VCaP (cell line): ENCODE data around the gene PIAS1.

Experiments
- H3K27ac ChIP-seq: fragments of 450-650 bp; 2 replicates; pipeline ENCODE4 v1.5.1; 2017
- TF ChIP-seq, protein P1 (sequence below): fragments of 450-650 bp; conservative IDR thresholded peaks from 2 replicates; pipeline ENCODE4 v1.5.1; 2017; ENCODE audit warnings: mild to moderate bottlenecking, moderate library complexity

The PIAS1 gene

DNA sequence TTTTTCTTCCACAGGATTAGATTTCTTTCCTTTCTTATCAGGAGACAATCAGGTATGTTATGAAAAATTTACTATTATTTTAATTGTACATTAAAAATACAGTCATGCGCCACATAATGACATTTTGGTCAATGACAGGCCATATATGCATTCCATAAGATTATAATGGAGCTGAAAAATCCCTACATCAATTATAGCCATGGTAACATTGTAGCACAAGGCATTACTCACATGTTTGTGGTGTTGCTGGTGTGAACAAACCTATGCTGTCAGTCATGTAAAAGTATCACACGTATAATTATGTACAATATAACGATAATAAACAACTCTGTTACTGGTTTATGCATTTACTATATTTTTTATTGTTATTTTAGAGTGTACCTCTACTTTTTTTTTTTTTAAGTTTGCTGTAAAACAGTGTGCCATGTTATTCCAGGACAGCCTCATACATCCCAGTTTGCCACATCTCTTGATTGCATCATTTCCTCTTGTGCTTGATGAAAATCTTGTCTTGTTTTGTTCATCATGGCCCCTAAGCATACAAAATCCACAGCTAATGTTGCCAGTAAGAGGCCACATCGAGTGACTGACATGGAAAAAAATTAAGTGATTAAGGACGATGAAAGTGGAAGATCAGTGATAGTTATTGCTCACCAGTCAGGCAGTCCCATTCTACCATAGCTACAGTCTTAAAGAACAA is 129.7 kb downstream of the PIAS1 start:
- no peak overlapping the region for H3K27ac ChIP-seq
- TF ChIP-seq, protein P1, sequence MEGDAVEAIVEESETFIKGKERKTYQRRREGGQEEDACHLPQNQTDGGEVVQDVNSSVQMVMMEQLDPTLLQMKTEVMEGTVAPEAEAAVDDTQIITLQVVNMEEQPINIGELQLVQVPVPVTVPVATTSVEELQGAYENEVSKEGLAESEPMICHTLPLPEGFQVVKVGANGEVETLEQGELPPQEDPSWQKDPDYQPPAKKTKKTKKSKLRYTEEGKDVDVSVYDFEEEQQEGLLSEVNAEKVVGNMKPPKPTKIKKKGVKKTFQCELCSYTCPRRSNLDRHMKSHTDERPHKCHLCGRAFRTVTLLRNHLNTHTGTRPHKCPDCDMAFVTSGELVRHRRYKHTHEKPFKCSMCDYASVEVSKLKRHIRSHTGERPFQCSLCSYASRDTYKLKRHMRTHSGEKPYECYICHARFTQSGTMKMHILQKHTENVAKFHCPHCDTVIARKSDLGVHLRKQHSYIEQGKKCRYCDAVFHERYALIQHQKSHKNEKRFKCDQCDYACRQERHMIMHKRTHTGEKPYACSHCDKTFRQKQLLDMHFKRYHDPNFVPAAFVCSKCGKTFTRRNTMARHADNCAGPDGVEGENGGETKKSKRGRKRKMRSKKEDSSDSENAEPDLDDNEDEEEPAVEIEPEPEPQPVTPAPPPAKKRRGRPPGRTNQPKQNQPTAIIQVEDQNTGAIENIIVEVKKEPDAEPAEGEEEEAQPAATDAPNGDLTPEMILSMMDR: no peak

DNA sequence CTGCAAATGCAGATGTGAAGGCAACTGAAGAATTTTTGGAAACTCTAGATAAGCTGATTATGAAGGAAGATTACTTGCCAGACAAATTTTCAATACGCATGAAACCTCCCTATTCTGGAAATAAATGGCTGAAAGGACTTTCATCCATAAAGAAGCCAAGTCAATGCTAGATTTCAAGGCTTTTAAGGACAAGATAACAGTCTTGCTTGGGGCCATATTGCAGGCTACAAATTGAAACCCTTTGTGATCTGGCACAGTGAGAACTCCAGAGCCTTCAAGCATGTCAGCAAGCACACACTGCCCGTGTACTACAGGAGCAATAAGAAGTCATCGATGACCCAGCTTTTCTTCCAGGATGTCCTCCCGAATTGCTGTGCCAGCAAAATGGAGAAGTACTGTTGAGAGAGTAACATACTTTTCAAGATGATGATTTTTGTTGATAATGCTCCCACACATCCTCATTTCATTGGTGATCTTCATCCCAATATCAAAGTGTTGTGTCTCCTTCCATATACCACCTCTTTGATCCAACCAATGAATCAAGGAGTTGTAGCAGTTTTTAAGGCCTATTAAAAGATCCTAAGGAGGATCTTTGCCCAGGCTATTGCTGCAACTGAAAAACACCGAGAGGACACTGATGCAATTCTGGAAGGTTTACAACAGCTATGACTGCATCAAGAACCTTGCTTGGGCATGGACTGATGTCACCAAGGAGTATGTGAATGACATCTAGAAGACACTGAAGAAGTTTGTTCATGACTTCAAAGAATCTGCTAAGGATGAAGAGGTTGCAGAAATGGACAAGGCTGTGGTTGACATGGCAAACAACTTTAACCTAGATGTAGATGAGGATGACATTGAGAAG is 130.7 kb downstream of the PIAS1 start:
- TF ChIP-seq, protein P1: no peak
- H3K27ac ChIP-seq: peak overlapping the region; percentile 65; the same call in 1 of the 2 replicates

- TF ChIP-seq, protein P1: no peak
- peak overlapping the region; percentile 65 for H3K27ac ChIP-seq
These were observed 132.7 kb downstream of the PIAS1 start for GRCh38 chr15:68186671-68187397.

DNA sequence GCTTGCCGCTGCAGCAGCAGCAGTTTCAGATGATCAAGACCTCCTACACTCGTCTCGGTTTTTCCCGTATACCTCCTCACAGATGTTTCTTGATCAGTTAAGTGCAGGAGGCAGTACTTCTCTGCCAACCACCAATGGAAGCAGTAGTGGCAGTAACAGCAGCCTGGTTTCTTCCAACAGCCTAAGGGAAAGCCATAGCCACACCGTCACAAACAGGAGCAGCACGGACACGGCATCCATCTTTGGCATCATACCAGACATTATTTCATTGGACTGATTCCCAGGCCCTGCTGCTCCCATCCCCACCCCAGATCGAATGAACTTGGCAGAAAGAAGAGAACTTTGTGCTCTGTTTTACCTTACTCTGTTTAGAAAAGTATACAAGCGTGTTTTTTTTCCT is 133.4 kb downstream of the PIAS1 start:
- H3K27ac ChIP-seq: peak overlapping the region; percentile 65
- TF ChIP-seq, protein P1: no peak

DNA sequence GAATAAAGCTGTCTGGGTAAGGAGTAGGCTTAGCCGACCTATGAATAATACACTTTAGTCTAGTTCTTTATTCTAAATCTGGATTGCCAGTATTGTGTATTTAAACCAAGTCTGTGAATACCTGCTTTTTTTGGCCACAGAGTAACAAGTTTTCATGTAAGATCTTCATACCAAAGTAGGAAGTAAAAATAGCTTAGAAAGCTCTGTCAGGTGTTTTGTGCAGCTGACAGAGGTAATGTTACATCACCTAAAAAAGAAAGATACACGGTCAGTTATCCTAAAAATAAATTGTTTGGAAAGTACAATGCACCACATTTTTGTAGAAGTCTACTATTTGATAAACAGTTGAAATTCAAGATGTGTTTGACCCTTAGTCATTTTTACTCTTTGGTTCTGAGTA is 134.5 kb downstream of the PIAS1 start:
- peak overlapping the region; percentile 65 for H3K27ac ChIP-seq
- TF ChIP-seq, protein P1: no peak

GRCh38 chr15:68190048-68190447 is 135.9 kb downstream of the PIAS1 start:
- TF ChIP-seq, protein P1: no peak
- H3K27ac ChIP-seq: no peak overlapping the region

DNA sequence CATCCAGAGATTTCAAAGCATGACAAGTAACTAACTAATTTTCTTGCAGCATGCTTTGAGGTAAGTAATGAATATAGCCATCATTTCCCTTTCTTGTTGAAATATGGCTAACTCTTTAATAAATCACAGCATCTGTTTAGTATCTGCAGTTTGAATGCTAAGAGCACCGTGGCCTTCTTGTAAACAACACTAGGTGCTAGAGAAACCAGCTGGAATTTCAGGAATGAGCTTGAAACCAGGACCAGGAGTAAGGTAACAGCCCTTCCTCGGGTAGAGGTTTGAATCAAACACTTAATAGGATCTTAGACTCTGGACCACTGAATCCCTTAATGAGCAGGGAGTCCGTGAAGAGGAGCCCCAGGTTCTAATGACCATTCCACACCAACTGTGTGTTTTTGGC is 137.4 kb downstream of the PIAS1 start:
- H3K27ac ChIP-seq: no peak overlapping the region
- TF ChIP-seq, protein P1: no peak
